T-cell (primary cell): ENCODE results near the gene ARF1. TPM values are rescaled to one million over a fixed set of nuclear protein-coding genes. Genes with fewer than 3 reads are reported as not detected.
A peak's percentile ranks its signal among the peaks of the same experiment; 100 is the strongest.

Source experiments
- ATAC-seq, 4 experiments: fragments of 200-7000 bp in 3 of 4; fragments of 150-1000 bp in 1 of 4; cut with Tn5 transposase; replicated peaks in 1 of 4; 1 replicate in 3 of 4; 2 replicates in 1 of 4; pipeline ENCODE4 v1.10.0; 2021; ENCODE audit warnings: moderate library complexity in 3 of 4, mild to moderate bottlenecking in 2 of 4, moderate number of reproducible peaks in 1 of 4
- CTCF ChIA-PET, 2 donors: fragments of 300-600 bp; sonication (Branson Sonifier 250); formaldehyde crosslinking; loops; one replicate each; lab custom pipeline; 2022; ENCODE audit warnings: antibody characterized with exemption in 2 of 2; lab: Charles Lee
- POLR2A ChIA-PET, 2 donors: fragments of 300-600 bp; sonication (Branson Sonifier 250); formaldehyde crosslinking; loops; one replicate each; lab custom pipeline; 2022; ENCODE audit warnings: antibody characterized with exemption in 2 of 2; lab: Charles Lee
- DNase-seq, 35 experiments: peaks; one replicate each; pipeline versions ENCODE4 v3.0.0 to v3.0.0-alpha.2; 2013 to 2023
- H3K27ac ChIP-seq: one replicate; pipeline ENCODE4 v1.5.1; 2013; ENCODE audit warnings: low read length
- H3K27me3 ChIP-seq, 2 experiments: replicated peaks in 1 of 2; 1 replicate in 1 of 2; 2 replicates in 1 of 2; pipeline versions ENCODE4 v1.6.1 to v1.7.0; 2013; ENCODE audit warnings: low read length in 1 of 2, mixed read lengths in 1 of 2; ENCODE audit not compliant: control insufficient read depth in 2 of 2, insufficient read depth in 2 of 2; ENCODE audit errors: extremely low read depth in 1 of 2
- H3K36me3 ChIP-seq, 2 donors: 1 replicate in 1 of 2; 2 replicates in 1 of 2; pipeline versions ENCODE4 v1.6.1 to v1.7.0; 2013; ENCODE audit warnings: low read length in 1 of 2; ENCODE audit not compliant: control insufficient read depth in 2 of 2, insufficient read depth in 1 of 2; ENCODE audit errors: extremely low read depth in 1 of 2
- H3K4me1 ChIP-seq, 2 experiments: 1 replicate in 1 of 2; 2 replicates in 1 of 2; pipeline versions ENCODE4 v1.6.1 to v1.7.0; 2013; ENCODE audit warnings: low read length in 2 of 2, mixed read lengths in 1 of 2; ENCODE audit not compliant: insufficient read depth in 2 of 2, control insufficient read depth in 1 of 2; ENCODE audit errors: extremely low read depth in 1 of 2
- H3K4me3 ChIP-seq, 2 donors: 1 replicate in 1 of 2; 2 replicates in 1 of 2; pipeline versions ENCODE4 v1.5.1 to v1.7.0; 2013; ENCODE audit warnings: mild to moderate bottlenecking in 2 of 2, low read length in 1 of 2, moderate library complexity in 1 of 2; ENCODE audit not compliant: control insufficient read depth in 1 of 2; ENCODE audit errors: extremely low read depth in 1 of 2
- H3K9me3 ChIP-seq: 2 replicates; pipeline ENCODE4 v1.7.0; 2013
- H3K27ac Mint-ChIP-seq, 2 donors: one replicate each; pipeline ENCODE4 v1.8.0; 2020 to 2021; ENCODE audit warnings: mild to moderate bottlenecking in 2 of 2, mixed read lengths in 2 of 2
- H3K27me3 Mint-ChIP-seq, 2 donors: one replicate each; pipeline ENCODE4 v1.8.0; 2021 to 2022; ENCODE audit warnings: mixed read lengths in 2 of 2
- H3K36me3 Mint-ChIP-seq: one replicate; pipeline ENCODE4 v1.8.0; 2021; ENCODE audit warnings: mixed read lengths
- H3K4me1 Mint-ChIP-seq, 3 donors: one replicate each; pipeline ENCODE4 v1.8.0; 2020 to 2022; ENCODE audit warnings: mixed read lengths in 3 of 3, mild to moderate bottlenecking in 1 of 3
- H3K4me3 Mint-ChIP-seq, 3 donors: one replicate each; pipeline ENCODE4 v1.8.0; 2020 to 2022; ENCODE audit warnings: mild to moderate bottlenecking in 3 of 3, mixed read lengths in 3 of 3, moderate library complexity in 3 of 3
- H3K9me3 Mint-ChIP-seq, 3 donors: one replicate each; pipeline ENCODE4 v1.8.0; 2020 to 2022; ENCODE audit warnings: mixed read lengths in 3 of 3
- WGBS: methylation state at CpG from one replicate; pipeline ENCODE4 v1.1.5; 2013; ENCODE audit warnings: missing lambda C conversion rate; ENCODE audit not compliant: insufficient coverage; 5-methylcytosine and 5-hydroxymethylcytosine counted together
- total RNA-seq, 35 experiments: library from RNA in 6 of 35; stranded (reverse) in 6 of 35; fragments of 120-200 nt in 1 of 35; gene quantifications; one replicate each; pipeline versions ENCODE4 v1.2.1 to v1.2.4 and lab custom pipeline; 2013 to 2026

Gene ARF1
- total RNA-seq, 5 donors from 2014 or later (not counting 1 experiment from before 2014, with no cell fraction given), result 232 to 309 (median 258) TPM

- Mint-ChIP-seq H3K4me3 (peak overlapping the region in 1 of 3 donors; percentile 46), H3K36me3 (no peaks in the 10 kb centered on the region), H3K27ac (no peak overlapping the region), H3K4me1 (peaks cover 0 to 2% (median 0%) of the 10 kb centered on the region in 3 donors), H3K27me3 (peaks cover 36 to 52% of the 10 kb centered on the region in 2 donors), H3K9me3 (peaks cover 0 to 4% (median 3%) of the 10 kb centered on the region in 3 donors)
- Histone ChIP-seq H3K27me3 (peaks cover 5 to 61% of the 10 kb centered on the region in 2 experiments), H3K4me3 (peak overlapping the region in 1 of 2 donors; percentile 19), H3K4me1 (peaks cover 0 to 9% of the 10 kb centered on the region in 2 experiments), H3K9me3 (no peaks in the 10 kb centered on the region), H3K27ac (no peak overlapping the region), H3K36me3 (no peaks in the 10 kb centered on the region)
- WGBS, result 6% methylated on average over 69 of the region's 80 CpGs
- ATAC-seq, result peak; percentile 38 to 64 (median 58)
- peak in 7 of 35 experiments; percentile 7 to 34 (median 13) for DNase-seq
- CTCF ChIA-PET, result no interaction called here
- POLR2A ChIA-PET, result no interaction called here
These were observed 44.8 kb upstream of the ARF1 start for GRCh38 chr1:228037401-228038386.

- H3K4me1 ChIP-seq, result peaks cover 0 to 9% of the 10 kb centered on the region in 2 experiments
- H3K4me3 Mint-ChIP-seq, result no peak overlapping the region
- no peak overlapping the region for H3K27ac ChIP-seq
- DNase-seq (peak in 1 of 35 experiments; percentile 15), ATAC-seq (no peak)
- no peaks in the 10 kb centered on the region for H3K9me3 ChIP-seq
- no peak overlapping the region for H3K4me3 ChIP-seq
- WGBS, result 64% methylated on average over 7 of the region's 11 CpGs
- POLR2A ChIA-PET, result no interaction called here
- H3K36me3 ChIP-seq, result no peaks in the 10 kb centered on the region
- H3K27me3 ChIP-seq, result peaks cover 5 to 61% of the 10 kb centered on the region in 2 experiments
- H3K27ac Mint-ChIP-seq, result no peak overlapping the region
- peaks cover 0 to 1% (median under 1%) of the 10 kb centered on the region in 3 donors for H3K9me3 Mint-ChIP-seq
- H3K27me3 Mint-ChIP-seq, result peaks cover 28 to 46% of the 10 kb centered on the region in 2 donors
- CTCF ChIA-PET, result no interaction called here
- H3K4me1 Mint-ChIP-seq, result peaks cover 0 to 2% (median 0%) of the 10 kb centered on the region in 3 donors
- no peaks in the 10 kb centered on the region for H3K36me3 Mint-ChIP-seq
These were observed 44.0 kb upstream of the ARF1 start for GRCh38 chr1:228038387-228039005.

- 54% methylated on average over 8 of the region's 8 CpGs for WGBS
- Mint-ChIP-seq H3K27me3 (peaks cover 22 to 41% of the 10 kb centered on the region in 2 donors), H3K9me3 (no peaks in the 10 kb centered on the region), H3K4me3 (no peak overlapping the region), H3K4me1 (peaks cover 0 to 2% (median 0%) of the 10 kb centered on the region in 3 donors), H3K36me3 (no peaks in the 10 kb centered on the region), H3K27ac (no peak overlapping the region)
- peak in 1 of 35 experiments; percentile 14 for DNase-seq
- Histone ChIP-seq H3K9me3 (no peaks in the 10 kb centered on the region), H3K27ac (no peak overlapping the region), H3K27me3 (peaks cover 5 to 57% of the 10 kb centered on the region in 2 experiments), H3K36me3 (no peaks in the 10 kb centered on the region), H3K4me1 (peaks cover 0 to 9% of the 10 kb centered on the region in 2 experiments), H3K4me3 (no peak overlapping the region)
- no peak for ATAC-seq
- POLR2A ChIA-PET, result no interaction called here
- CTCF ChIA-PET, result no interaction called here
These were observed 43.3 kb upstream of the ARF1 start for GRCh38 chr1:228039006-228039903.

- no peaks in the 10 kb centered on the region for H3K36me3 ChIP-seq
- DNase-seq (peak in 1 of 35 experiments; percentile 19), ATAC-seq (no peak)
- H3K27me3 ChIP-seq, result peaks cover 5 to 56% of the 10 kb centered on the region in 2 experiments
- H3K27ac ChIP-seq, result no peak overlapping the region
- H3K27ac Mint-ChIP-seq, result no peak overlapping the region
- H3K36me3 Mint-ChIP-seq, result no peaks in the 10 kb centered on the region
- peaks cover 0 to 9% of the 10 kb centered on the region in 2 experiments for H3K4me1 ChIP-seq
- H3K4me1 Mint-ChIP-seq, result peaks cover 0 to 2% (median 0%) of the 10 kb centered on the region in 3 donors
- H3K9me3 Mint-ChIP-seq, result no peaks in the 10 kb centered on the region
- WGBS, result 68% methylated on average over 3 of the region's 3 CpGs
- peaks cover 17 to 38% of the 10 kb centered on the region in 2 donors for H3K27me3 Mint-ChIP-seq
- no peak overlapping the region for H3K4me3 ChIP-seq
- no peak overlapping the region for H3K4me3 Mint-ChIP-seq
- ChIA-PET POLR2A (no interaction called here), CTCF (no interaction called here)
- H3K9me3 ChIP-seq, result no peaks in the 10 kb centered on the region
These were observed 42.5 kb upstream of the ARF1 start for GRCh38 chr1:228039986-228040385.

- Histone ChIP-seq H3K36me3 (no peaks in the 10 kb centered on the region), H3K4me3 (no peak overlapping the region), H3K27ac (no peak overlapping the region), H3K27me3 (peaks cover 5 to 43% of the 10 kb centered on the region in 2 experiments), H3K9me3 (no peaks in the 10 kb centered on the region), H3K4me1 (peaks cover 0 to 9% of the 10 kb centered on the region in 2 experiments)
- 68% methylated on average over 2 of the region's 2 CpGs for WGBS
- H3K4me3 Mint-ChIP-seq, result no peak overlapping the region
- peaks cover 0 to 2% (median 0%) of the 10 kb centered on the region in 3 donors for H3K4me1 Mint-ChIP-seq
- no peak overlapping the region for H3K27ac Mint-ChIP-seq
- peaks cover 15 to 27% of the 10 kb centered on the region in 2 donors for H3K27me3 Mint-ChIP-seq
- DNase-seq, result no peak
- H3K9me3 Mint-ChIP-seq, result no peaks in the 10 kb centered on the region
- ChIA-PET CTCF (no interaction called here), POLR2A (no interaction called here)
- H3K36me3 Mint-ChIP-seq, result no peaks in the 10 kb centered on the region
- no peak for ATAC-seq
These were observed 41.2 kb upstream of the ARF1 start for GRCh38 chr1:228041316-228041715.
